HEK293 (cell line): ENCODE data around the gene DUSP6.

Source experiments
- CTCF ChIA-PET: fragments of 350-600 bp; formaldehyde crosslinking; extraction: SDS; loops from one replicate; lab custom pipeline; 2021; ENCODE audit warnings: antibody characterized with exemption; lab: Yijun Ruan, JAX
- POLR2A ChIA-PET: fragments of 300-600 bp; formaldehyde crosslinking; extraction: SDS; loops from one replicate; lab custom pipeline; 2020; ENCODE audit warnings: antibody characterized with exemption, inconsistent platforms; lab: Yijun Ruan, JAX
- H3K27ac ChIP-seq: fragments of 200-500 bp; sonication (Bioruptor generic); 2 replicates; pipeline ENCODE4 v1.5.1; 2014; ENCODE audit warnings: low read depth, low read length, control low read depth, inconsistent platforms; ENCODE audit errors: extremely low read depth
- H3K36me3 ChIP-seq, 2 experiments: fragments of 200-500 bp in 1 of 2; sonication (Bioruptor generic) in 1 of 2; 1 replicate in 1 of 2; 2 replicates in 1 of 2; pipeline ENCODE4 v1.5.1; 2014 to 2017; ENCODE audit warnings: inconsistent platforms in 2 of 2, low read length in 2 of 2; ENCODE audit not compliant: control insufficient read depth in 2 of 2, insufficient read depth in 1 of 2
- H3K4me1 ChIP-seq: fragments of 200-500 bp; sonication (Bioruptor generic); 2 replicates; pipeline ENCODE4 v1.5.1; 2014; ENCODE audit warnings: mild to moderate bottlenecking, low read length, inconsistent platforms; ENCODE audit not compliant: control insufficient read depth, insufficient read depth
- H3K4me3 ChIP-seq: 2 replicates; pipeline ENCODE4 v1.5.1; 2011; ENCODE audit warnings: low read depth, mild to moderate bottlenecking, control low read depth, low read length, moderate library complexity
- H3K9me3 ChIP-seq: fragments of 200-500 bp; sonication (Bioruptor generic); 2 replicates; pipeline ENCODE4 v1.5.1; 2014; ENCODE audit warnings: low read depth, low read length, inconsistent platforms; ENCODE audit not compliant: control insufficient read depth, insufficient read depth
- HOXD13 ChIP-seq: sonication (generic); formaldehyde crosslinking; IDR thresholded peaks from 2 replicates; pipeline ENCODE4 v1.8.0; 2022; ENCODE audit warnings: missing genetic modification reagents, borderline replicate concordance
- KLF1 ChIP-seq: fragments of 450-650 bp; formaldehyde crosslinking; IDR thresholded peaks from 2 replicates; pipeline ENCODE4 v1.5.1; 2016; ENCODE audit warnings: missing biosample characterization, missing genetic modification characterization
- OVOL3 ChIP-seq: fragments of 450-650 bp; formaldehyde crosslinking; IDR thresholded peaks from 2 replicates; pipeline ENCODE4 v1.5.1; 2016; ENCODE audit warnings: missing biosample characterization, missing genetic modification characterization
- SALL2 ChIP-seq: fragments of 450-650 bp; formaldehyde crosslinking; IDR thresholded peaks from 2 replicates; pipeline ENCODE4 v1.5.0; 2017; ENCODE audit warnings: missing biosample characterization, mild to moderate bottlenecking, missing genetic modification characterization, borderline replicate concordance
- SP3 ChIP-seq: fragments of 450-650 bp; formaldehyde crosslinking; IDR thresholded peaks from 2 replicates; pipeline ENCODE4 v1.5.1; 2016; ENCODE audit warnings: missing biosample characterization, missing genetic modification characterization
- TCF7L2 ChIP-seq: IDR thresholded peaks from 2 replicates; pipeline ENCODE4 v1.6.1; 2011; ENCODE audit warnings: low read depth, mild to moderate bottlenecking, inconsistent platforms, low read length, moderate library complexity, borderline replicate concordance
- ZEB2 ChIP-seq: fragments of 450-650 bp; formaldehyde crosslinking; IDR thresholded peaks from 2 replicates; pipeline ENCODE4 v1.5.1; 2016; ENCODE audit warnings: missing biosample characterization, missing genetic modification characterization
- ZNF10 ChIP-seq: fragments of 450-650 bp; formaldehyde crosslinking; IDR thresholded peaks from 2 replicates; pipeline ENCODE4 v1.5.1; 2017; ENCODE audit warnings: missing biosample characterization, missing genetic modification characterization
- ZNF114 ChIP-seq: fragments of 450-650 bp; formaldehyde crosslinking; IDR thresholded peaks from 2 replicates; pipeline ENCODE4 v1.5.0; 2017; ENCODE audit warnings: missing biosample characterization, missing genetic modification characterization
- ZNF133 ChIP-seq: fragments of 450-650 bp; formaldehyde crosslinking; IDR thresholded peaks from 2 replicates; pipeline ENCODE4 v1.5.1; 2016; ENCODE audit warnings: missing biosample characterization, missing genetic modification characterization
- ZNF157 ChIP-seq: fragments of 450-650 bp; formaldehyde crosslinking; IDR thresholded peaks from 2 replicates; pipeline ENCODE4 v1.5.1; 2016; ENCODE audit warnings: missing biosample characterization, missing genetic modification characterization
- ZNF169 ChIP-seq: fragments of 450-650 bp; formaldehyde crosslinking; IDR thresholded peaks from 2 replicates; pipeline ENCODE4 v1.5.1; 2016; ENCODE audit warnings: missing biosample characterization, missing genetic modification characterization
- ZNF19 ChIP-seq: fragments of 450-650 bp; formaldehyde crosslinking; IDR thresholded peaks from 2 replicates; pipeline ENCODE4; 2016; ENCODE audit warnings: missing biosample characterization, missing genetic modification characterization, low read depth
- ZNF23 ChIP-seq: fragments of 450-650 bp; formaldehyde crosslinking; IDR thresholded peaks from 2 replicates; pipeline ENCODE4 v1.5.1; 2016; ENCODE audit warnings: missing biosample characterization, missing genetic modification characterization, borderline replicate concordance
- ZNF24 ChIP-seq: fragments of 450-650 bp; formaldehyde crosslinking; IDR thresholded peaks from 2 replicates; pipeline ENCODE4 v1.5.1; 2016; ENCODE audit warnings: missing biosample characterization, missing genetic modification characterization
- ZNF274 ChIP-seq, 2 experiments: fragments of 200-500 bp in 1 of 2; fragments of 450-650 bp in 1 of 2; sonication (Bioruptor generic) in 1 of 2; formaldehyde crosslinking in 1 of 2; IDR thresholded peaks; 2 replicates each; pipeline versions ENCODE4 v1.5.1 to v1.6.1; 2014 to 2016; ENCODE audit warnings: borderline replicate concordance in 1 of 2, inconsistent platforms in 1 of 2, low read length in 1 of 2, missing biosample characterization in 1 of 2, missing genetic modification characterization in 1 of 2
- ZNF354C ChIP-seq: fragments of 450-650 bp; formaldehyde crosslinking; IDR thresholded peaks from 2 replicates; pipeline ENCODE4 v1.5.1; 2016; ENCODE audit warnings: missing biosample characterization, missing genetic modification characterization, low read depth, borderline replicate concordance
- ZNF404 ChIP-seq: fragments of 450-650 bp; formaldehyde crosslinking; IDR thresholded peaks from 2 replicates; pipeline ENCODE4 v1.5.1; 2017; ENCODE audit warnings: missing biosample characterization, missing genetic modification characterization
- ZNF549 ChIP-seq: fragments of 450-650 bp; IDR thresholded peaks from 2 replicates; pipeline ENCODE4 v1.5.1; 2018; ENCODE audit warnings: missing biosample characterization, missing genetic modification characterization, mild to moderate bottlenecking, inconsistent platforms, moderate library complexity
- ZNF596 ChIP-seq: fragments of 450-650 bp; IDR thresholded peaks from 2 replicates; pipeline ENCODE4 v1.5.0; 2018; ENCODE audit warnings: missing biosample characterization, mild to moderate bottlenecking, missing genetic modification characterization, moderate library complexity
- ZNF623 ChIP-seq: fragments of 450-650 bp; formaldehyde crosslinking; IDR thresholded peaks from 2 replicates; pipeline ENCODE4 v1.5.1; 2016; ENCODE audit warnings: missing biosample characterization, missing genetic modification characterization
- ZNF629 ChIP-seq: fragments of 450-650 bp; formaldehyde crosslinking; IDR thresholded peaks from 2 replicates; pipeline ENCODE4 v1.5.1; 2017; ENCODE audit warnings: missing biosample characterization, missing genetic modification characterization
- ZNF701 ChIP-seq: fragments of 450-650 bp; formaldehyde crosslinking; IDR thresholded peaks from 2 replicates; pipeline ENCODE4 v1.5.1; 2016; ENCODE audit warnings: missing biosample characterization, missing genetic modification characterization
- ZNF785 ChIP-seq: fragments of 450-650 bp; formaldehyde crosslinking; IDR thresholded peaks from 2 replicates; pipeline ENCODE4 v1.5.1; 2016; ENCODE audit warnings: missing biosample characterization, missing genetic modification characterization
- ZSCAN16 ChIP-seq: fragments of 450-650 bp; formaldehyde crosslinking; IDR thresholded peaks from 2 replicates; pipeline ENCODE4 v1.5.1; 2016; ENCODE audit warnings: missing biosample characterization, missing genetic modification characterization
- ZSCAN23 ChIP-seq: fragments of 450-650 bp; formaldehyde crosslinking; IDR thresholded peaks from 2 replicates; pipeline ENCODE4 v1.5.1; 2016; ENCODE audit warnings: missing biosample characterization, missing genetic modification characterization
- TF ChIP-seq, protein P1 (sequence below): fragments of 450-650 bp; formaldehyde crosslinking; IDR thresholded peaks from 2 replicates; pipeline ENCODE4 v1.5.1; 2016; ENCODE audit warnings: missing biosample characterization, missing genetic modification characterization
- TF ChIP-seq, protein P2 (sequence below): fragments of 450-650 bp; formaldehyde crosslinking; IDR thresholded peaks from 2 replicates; pipeline ENCODE4; 2016; ENCODE audit warnings: missing biosample characterization, missing genetic modification characterization
- TF ChIP-seq, protein P3 (sequence below): fragments of 450-650 bp; formaldehyde crosslinking; optimal IDR thresholded peaks from 2 replicates; pipeline ENCODE3; 2016; ENCODE audit warnings: missing biosample characterization, mild to moderate bottlenecking, missing genetic modification characterization
- TF ChIP-seq, protein P4 (sequence below): fragments of 450-650 bp; formaldehyde crosslinking; IDR thresholded peaks from 2 replicates; pipeline ENCODE4 v1.5.1; 2016; ENCODE audit warnings: missing biosample characterization, missing genetic modification characterization
- TF ChIP-seq, protein P5 (sequence below): fragments of 450-650 bp; formaldehyde crosslinking; IDR thresholded peaks from 2 replicates; pipeline ENCODE4 v1.5.1; 2017; ENCODE audit warnings: missing biosample characterization, mild to moderate bottlenecking, missing genetic modification characterization, moderate library complexity

The DUSP6 gene, protein sequence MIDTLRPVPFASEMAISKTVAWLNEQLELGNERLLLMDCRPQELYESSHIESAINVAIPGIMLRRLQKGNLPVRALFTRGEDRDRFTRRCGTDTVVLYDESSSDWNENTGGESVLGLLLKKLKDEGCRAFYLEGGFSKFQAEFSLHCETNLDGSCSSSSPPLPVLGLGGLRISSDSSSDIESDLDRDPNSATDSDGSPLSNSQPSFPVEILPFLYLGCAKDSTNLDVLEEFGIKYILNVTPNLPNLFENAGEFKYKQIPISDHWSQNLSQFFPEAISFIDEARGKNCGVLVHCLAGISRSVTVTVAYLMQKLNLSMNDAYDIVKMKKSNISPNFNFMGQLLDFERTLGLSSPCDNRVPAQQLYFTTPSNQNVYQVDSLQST

DNA sequence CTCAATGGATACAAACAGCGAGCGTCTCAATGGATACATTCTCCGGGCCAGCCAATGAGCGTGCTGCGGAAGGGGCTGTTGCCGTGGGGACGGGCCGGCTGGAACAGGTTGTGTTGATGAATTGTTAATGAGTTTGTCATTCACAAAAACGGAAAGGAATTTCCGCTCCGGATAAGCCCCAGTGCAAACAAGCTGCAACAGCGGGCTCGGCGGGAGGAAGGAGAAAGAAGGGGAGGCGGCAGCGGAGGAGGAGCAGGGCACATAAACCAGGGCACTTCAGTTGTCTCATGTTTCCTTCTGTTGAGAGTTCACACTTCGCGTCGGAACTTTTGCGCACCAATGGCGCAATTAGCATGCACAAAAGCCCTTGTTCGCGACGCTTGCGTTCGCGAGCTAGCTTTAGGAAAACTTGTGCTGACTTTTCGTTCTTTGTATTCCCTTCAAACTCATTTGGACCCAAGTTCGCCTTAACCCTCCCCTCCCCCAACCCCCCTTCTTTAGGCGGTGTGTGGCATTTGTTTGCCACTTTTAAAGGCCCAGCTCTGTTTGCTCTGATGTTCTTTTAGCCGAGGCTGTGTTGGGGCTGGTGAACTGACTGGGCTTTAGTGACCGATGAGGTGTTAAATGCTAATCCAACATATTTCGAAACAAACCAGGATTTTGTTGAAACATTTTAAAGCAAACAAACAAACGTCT is at the start of gene DUSP6:
Gene DUSP6, minus strand, starts transcription at position 10 of the 696 bp plus-strand sequence. CDS start 462 bp downstream, outside the sequence.
- POLR2A ChIA-PET: interaction anchor here (0.8 to 2.6 kb wide), 11 partner anchors 19 to 292 kb away, joined by 3 to 16 read pairs (median 4); no protein-coding TSS in a partner anchor
- peaks cover 0 to 16% of the 10 kb centered on the region in 2 experiments; a peak in 2 of 3 replicates for H3K36me3 ChIP-seq
- H3K9me3 ChIP-seq: no peaks in the 10 kb centered on the region
- H3K4me3 ChIP-seq: peak within 1 kb of the TSS; percentile 69
- peak within 1 kb of the TSS; percentile 96 for H3K27ac ChIP-seq
- H3K4me1 ChIP-seq: peaks cover 26% of the 10 kb centered on the region
- CTCF ChIA-PET: interaction anchor here (0.5 to 3.3 kb wide), 5 partner anchors 13 to 335 kb away, joined by 3 to 15 read pairs (median 3); no protein-coding TSS in a partner anchor
- no peak for TF ChIP-seq ZNF19 (tag by site-specific recombination)
- TF ChIP-seq ZNF404 (tag by site-specific recombination): no peak
- peak; percentile 87 for TF ChIP-seq ZNF24
- no peak for TF ChIP-seq ZNF785 (tag by site-specific recombination)
- no peak for TF ChIP-seq ZNF23 (tag by site-specific recombination)
- TF ChIP-seq OVOL3 (tag by site-specific recombination): peak; percentile 60; the same call in 1 of the 2 replicates
- TF ChIP-seq ZNF157 (tag by site-specific recombination): no peak
- TF ChIP-seq ZNF549 (tag by site-specific recombination): no peak
- TF ChIP-seq ZNF623: no peak
- TF ChIP-seq ZNF10 (tag by site-specific recombination): peak; percentile 82
- TF ChIP-seq, protein P1, sequence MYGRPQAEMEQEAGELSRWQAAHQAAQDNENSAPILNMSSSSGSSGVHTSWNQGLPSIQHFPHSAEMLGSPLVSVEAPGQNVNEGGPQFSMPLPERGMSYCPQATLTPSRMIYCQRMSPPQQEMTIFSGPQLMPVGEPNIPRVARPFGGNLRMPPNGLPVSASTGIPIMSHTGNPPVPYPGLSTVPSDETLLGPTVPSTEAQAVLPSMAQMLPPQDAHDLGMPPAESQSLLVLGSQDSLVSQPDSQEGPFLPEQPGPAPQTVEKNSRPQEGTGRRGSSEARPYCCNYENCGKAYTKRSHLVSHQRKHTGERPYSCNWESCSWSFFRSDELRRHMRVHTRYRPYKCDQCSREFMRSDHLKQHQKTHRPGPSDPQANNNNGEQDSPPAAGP (tag by site-specific recombination): peak; percentile 98
- no peak; the same call in 1 of the 2 replicates for TF ChIP-seq ZNF133
- TF ChIP-seq, protein P2, sequence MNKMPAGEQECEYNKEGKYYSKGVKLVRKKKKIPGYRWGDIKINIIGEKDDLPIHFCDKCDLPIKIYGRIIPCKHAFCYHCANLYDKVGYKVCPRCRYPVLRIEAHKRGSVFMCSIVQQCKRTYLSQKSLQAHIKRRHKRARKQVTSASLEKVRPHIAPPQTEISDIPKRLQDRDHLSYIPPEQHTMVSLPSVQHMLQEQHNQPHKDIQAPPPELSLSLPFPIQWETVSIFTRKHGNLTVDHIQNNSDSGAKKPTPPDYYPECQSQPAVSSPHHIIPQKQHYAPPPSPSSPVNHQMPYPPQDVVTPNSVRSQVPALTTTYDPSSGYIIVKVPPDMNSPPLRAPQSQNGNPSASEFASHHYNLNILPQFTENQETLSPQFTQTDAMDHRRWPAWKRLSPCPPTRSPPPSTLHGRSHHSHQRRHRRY: no peak
- TF ChIP-seq ZSCAN23: peak; percentile 69; the same call in 1 of the 2 replicates
- TF ChIP-seq, protein P3, sequence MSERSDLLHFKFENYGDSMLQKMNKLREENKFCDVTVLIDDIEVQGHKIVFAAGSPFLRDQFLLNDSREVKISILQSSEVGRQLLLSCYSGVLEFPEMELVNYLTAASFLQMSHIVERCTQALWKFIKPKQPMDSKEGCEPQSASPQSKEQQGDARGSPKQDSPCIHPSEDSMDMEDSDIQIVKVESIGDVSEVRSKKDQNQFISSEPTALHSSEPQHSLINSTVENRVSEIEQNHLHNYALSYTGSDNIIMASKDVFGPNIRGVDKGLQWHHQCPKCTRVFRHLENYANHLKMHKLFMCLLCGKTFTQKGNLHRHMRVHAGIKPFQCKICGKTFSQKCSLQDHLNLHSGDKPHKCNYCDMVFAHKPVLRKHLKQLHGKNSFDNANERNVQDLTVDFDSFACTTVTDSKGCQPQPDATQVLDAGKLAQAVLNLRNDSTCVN (tag by site-specific recombination): no peak
- TF ChIP-seq ZNF169 (tag by site-specific recombination): no peak
- no peak for TF ChIP-seq ZNF114 (tag by site-specific recombination)
- peak; percentile 94 for TF ChIP-seq ZNF629 (tag by site-specific recombination)
- TF ChIP-seq ZSCAN16 (tag by site-specific recombination): no peak
- TF ChIP-seq TCF7L2: peak; percentile 79
- TF ChIP-seq ZNF701: no peak
- TF ChIP-seq SP3 (tag by site-specific recombination): peak; percentile 74
- TF ChIP-seq HOXD13 (CRISPR knock-in tag): no peak
- no peak for TF ChIP-seq ZNF354C
- TF ChIP-seq, protein P4, sequence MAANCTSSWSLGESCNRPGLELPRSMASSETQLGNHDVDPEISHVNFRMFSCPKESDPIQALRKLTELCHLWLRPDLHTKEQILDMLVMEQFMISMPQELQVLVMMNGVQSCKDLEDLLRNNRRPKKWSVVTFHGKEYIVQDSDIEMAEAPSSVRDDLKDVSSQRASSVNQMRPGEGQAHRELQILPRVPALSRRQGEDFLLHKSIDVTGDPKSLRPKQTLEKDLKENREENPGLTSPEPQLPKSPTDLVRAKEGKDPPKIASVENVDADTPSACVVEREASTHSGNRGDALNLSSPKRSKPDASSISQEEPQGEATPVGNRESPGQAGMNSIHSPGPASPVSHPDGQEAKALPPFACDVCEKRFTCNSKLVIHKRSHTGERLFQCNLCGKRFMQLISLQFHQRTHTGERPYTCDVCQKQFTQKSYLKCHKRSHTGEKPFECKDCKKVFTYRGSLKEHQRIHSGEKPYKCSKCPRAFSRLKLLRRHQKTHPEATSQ: peak; percentile 89
- peak; percentile 45; the same call in 1 of the 2 replicates for TF ChIP-seq ZNF596 (tag by site-specific recombination)
- TF ChIP-seq, protein P5, sequence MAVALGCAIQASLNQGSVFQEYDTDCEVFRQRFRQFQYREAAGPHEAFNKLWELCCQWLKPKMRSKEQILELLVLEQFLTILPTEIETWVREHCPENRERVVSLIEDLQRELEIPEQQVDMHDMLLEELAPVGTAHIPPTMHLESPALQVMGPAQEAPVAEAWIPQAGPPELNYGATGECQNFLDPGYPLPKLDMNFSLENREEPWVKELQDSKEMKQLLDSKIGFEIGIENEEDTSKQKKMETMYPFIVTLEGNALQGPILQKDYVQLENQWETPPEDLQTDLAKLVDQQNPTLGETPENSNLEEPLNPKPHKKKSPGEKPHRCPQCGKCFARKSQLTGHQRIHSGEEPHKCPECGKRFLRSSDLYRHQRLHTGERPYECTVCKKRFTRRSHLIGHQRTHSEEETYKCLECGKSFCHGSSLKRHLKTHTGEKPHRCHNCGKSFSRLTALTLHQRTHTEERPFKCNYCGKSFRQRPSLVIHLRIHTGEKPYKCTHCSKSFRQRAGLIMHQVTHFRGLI (tag by site-specific recombination): no peak; the same call in none of the 2 replicates
- no peak for TF ChIP-seq ZNF274 (IDR thresholded peaks at IDR 0.05; ENCODE audit: low read length)
- TF ChIP-seq ZNF274 (tag by site-specific recombination; IDR thresholded peaks at IDR 0.05; ENCODE audit: borderline replicate concordance): no peak
- TF ChIP-seq ZEB2: peak; percentile 99
- peak; percentile 72 for TF ChIP-seq KLF1
- TF ChIP-seq SALL2: no peak
